ENCODE results near the gene ABAT. TPM values are rescaled to one million over a fixed set of nuclear protein-coding genes. Genes with fewer than 3 reads are reported as not detected.

ABAT gene
- total RNA-seq: 211 TPM

DNA sequence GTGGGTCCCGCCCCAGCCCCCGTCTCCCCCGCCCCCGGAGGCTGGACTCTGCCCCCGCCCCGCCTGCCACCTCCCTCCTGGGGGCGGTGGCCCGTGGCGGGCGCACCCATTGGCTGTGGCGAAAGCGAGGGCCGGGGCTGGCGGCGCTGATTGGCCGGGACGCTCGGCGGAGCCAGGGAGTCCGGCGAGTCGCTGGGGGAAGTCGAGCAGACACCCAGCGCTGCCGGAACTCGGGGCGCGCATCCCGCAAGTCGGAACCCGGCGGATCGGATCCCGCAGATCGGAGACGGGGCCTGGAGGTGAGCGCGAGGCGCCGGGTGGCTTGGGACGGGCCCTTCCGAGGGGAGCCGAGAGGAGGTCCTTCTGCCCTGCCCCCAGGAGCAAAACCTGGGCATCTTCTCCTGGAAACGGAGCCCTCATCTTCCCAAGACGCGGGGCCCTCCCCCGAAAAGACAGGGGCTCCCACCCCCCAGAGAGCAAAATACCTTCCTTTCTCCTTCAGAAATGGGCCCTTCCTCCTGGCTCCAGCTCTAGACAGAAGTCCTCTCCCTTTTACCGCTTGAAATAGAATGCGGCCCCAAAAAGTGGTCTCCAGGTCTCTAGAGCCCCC, at the start of gene ABAT:
TSS of gene ABAT (plus strand) at position 205 of the 610 bp plus-strand sequence. CDS start 61,123 bp downstream, outside the sequence.

DNA sequence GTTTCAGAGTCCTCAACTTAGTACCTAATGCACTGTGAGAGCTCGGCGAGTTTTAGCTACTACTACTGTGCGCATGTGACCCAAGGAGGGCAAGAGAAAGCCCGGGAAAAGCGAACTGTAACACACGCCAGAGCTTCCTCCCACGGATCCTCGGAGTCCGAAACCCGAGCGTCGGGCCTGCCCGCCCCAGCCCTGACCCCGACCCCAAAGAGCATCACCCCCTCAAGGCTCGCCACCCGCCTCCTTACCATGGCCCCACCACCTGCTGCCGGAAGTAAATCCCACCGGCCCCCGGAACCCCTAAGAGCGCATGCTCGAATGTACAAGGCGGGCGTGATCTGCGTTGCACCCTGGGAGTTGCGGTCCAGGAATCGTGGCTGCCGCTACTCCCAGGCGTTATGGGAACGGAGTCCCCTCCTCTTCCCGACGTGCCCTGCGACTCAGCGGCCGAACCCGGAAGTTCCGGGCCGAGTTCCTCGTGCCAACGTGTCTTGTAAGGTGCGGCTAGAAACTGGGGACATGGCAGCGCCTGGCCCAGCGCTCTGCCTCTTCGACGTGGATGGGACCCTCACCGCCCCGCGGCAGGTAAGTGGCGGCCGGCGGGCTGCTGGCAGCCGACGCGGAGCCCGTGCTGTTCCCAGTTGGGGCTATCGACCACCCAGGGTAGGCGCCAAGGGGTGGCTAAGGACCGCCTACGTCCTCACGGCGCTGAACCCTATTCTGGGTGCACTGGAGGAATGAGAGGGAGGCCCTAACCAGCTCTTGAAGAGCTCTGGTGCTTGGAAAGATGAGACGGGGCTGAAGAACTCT, 123.2 kb downstream of the ABAT start, which contains the start of the genes PMM2 and TMEM186:
TSS of gene PMM2 (plus strand) at position 476 of the 810 bp plus-strand sequence. CDS start at position 520, 44 bp downstream.
TSS of gene TMEM186 (minus strand) at position 276 of the 810 bp plus-strand sequence. CDS start at position 251, 25 bp downstream.

Small RNA genes within 50 kb of the gene (small RNA-seq; reads per million reads assigned to genes)
- not detected for gene AC007224.1
- gene RN7SL743P: not detected
- gene RNU7-63P: not detected

Other genes with a start within 250 kb of the ABAT start
- gene TMEM114, start 84.1 kb upstream of the ABAT start, total RNA-seq: not detected
- gene METTL22, start 52.9 kb upstream of the ABAT start, total RNA-seq: 17.5 TPM
- 8.5 TPM for gene TMEM186, start 123.0 kb downstream of the ABAT start, total RNA-seq
- 8.1 TPM for gene PMM2, start 123.2 kb downstream of the ABAT start, total RNA-seq
- gene CARHSP1, start 194.4 kb downstream of the ABAT start, total RNA-seq: 95.0 TPM
- gene LITAFD, start 207.7 kb downstream of the ABAT start, total RNA-seq: not detected